Erythroblast (primary cell): ENCODE measurements around the gene CD36.

Experiments used
- GATA1 ChIP-seq: IDR thresholded peaks from 2 replicates; pipeline ENCODE4 v1.6.1; 2011; ENCODE audit warnings: low read depth, mild to moderate bottlenecking, control low read depth, low read length, moderate library complexity
- POLR2A ChIP-seq: IDR thresholded peaks from 2 replicates; pipeline ENCODE4 v1.6.1; 2011; ENCODE audit warnings: mild to moderate bottlenecking, low read length

DNA sequence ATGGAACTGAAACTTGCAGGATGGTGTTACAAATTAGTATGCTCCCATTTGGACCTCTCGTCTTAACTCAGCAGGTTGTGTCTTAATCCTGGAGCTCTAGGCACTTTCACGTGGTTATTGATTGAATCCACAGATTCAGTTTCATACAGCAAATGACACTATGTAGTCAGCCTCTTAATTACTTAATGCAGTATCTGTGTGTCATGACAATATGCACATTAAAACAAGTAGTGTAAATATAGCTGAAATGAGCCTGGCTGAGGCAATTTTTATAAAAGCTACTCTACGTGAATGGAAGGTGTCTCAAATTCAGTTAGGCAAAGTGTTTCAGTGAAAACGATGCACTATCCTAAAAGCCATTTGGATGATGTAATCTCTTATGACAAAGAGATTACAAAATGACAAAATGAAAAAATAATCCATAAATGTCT, 86.8 kb downstream of the CD36 start:
- no peak for TF ChIP-seq POLR2A
- TF ChIP-seq GATA1 = no peak
